Glutamatergic neuron (in vitro differentiated cells): ENCODE data around the gene ATP6V1D. TPM values are rescaled to one million over a fixed set of nuclear protein-coding genes. Genes with fewer than 3 reads are reported as not detected.

Source experiments
- DNase-seq: peaks from one replicate; pipeline ENCODE4 v3.0.0; 2022
- H3K27ac Mint-ChIP-seq: one replicate; pipeline ENCODE4 v1.8.0; 2020; ENCODE audit warnings: mild to moderate bottlenecking, mixed read lengths, inconsistent platforms; ENCODE audit not compliant: unreplicated experiment
- H3K27me3 Mint-ChIP-seq: one replicate; pipeline ENCODE4 v1.8.0; 2020; ENCODE audit warnings: mild to moderate bottlenecking, moderate library complexity, mixed read lengths, inconsistent platforms; ENCODE audit not compliant: unreplicated experiment
- H3K36me3 Mint-ChIP-seq: one replicate; pipeline ENCODE4 v1.8.0; 2020; ENCODE audit warnings: mild to moderate bottlenecking, mixed read lengths, inconsistent platforms; ENCODE audit not compliant: unreplicated experiment
- H3K4me1 Mint-ChIP-seq: one replicate; pipeline ENCODE4 v1.8.0; 2020; ENCODE audit warnings: mild to moderate bottlenecking, low read depth, mixed read lengths, inconsistent platforms; ENCODE audit not compliant: unreplicated experiment
- H3K4me3 Mint-ChIP-seq: one replicate; pipeline ENCODE4 v1.8.0; 2020; ENCODE audit warnings: mild to moderate bottlenecking, mixed read lengths, inconsistent platforms; ENCODE audit not compliant: unreplicated experiment
- H3K9me3 Mint-ChIP-seq: one replicate; pipeline ENCODE4 v1.8.0; 2020; ENCODE audit warnings: mild to moderate bottlenecking, moderate library complexity, mixed read lengths, inconsistent platforms; ENCODE audit not compliant: unreplicated experiment
- CTCF ChIP-seq: fragments of 200-600 bp; sonication (generic); IDR thresholded peaks from one replicate; pipeline ENCODE4 v1.5.0; 2021; ENCODE audit not compliant: partially characterized antibody, unreplicated experiment
- total RNA-seq: library from RNA; stranded (reverse); fragmentation: NEBNext Ultra II Directional; extraction: Animal tissue kit (Norgen Biotek cat#: 25700); gene quantifications from one replicate; pipeline ENCODE4 v1.2.1, GENCODE V29; 2021; ENCODE audit not compliant: unreplicated experiment

ATP6V1D gene
- total RNA-seq, 1 donor from 2014 or later, result 108 TPM

DNA sequence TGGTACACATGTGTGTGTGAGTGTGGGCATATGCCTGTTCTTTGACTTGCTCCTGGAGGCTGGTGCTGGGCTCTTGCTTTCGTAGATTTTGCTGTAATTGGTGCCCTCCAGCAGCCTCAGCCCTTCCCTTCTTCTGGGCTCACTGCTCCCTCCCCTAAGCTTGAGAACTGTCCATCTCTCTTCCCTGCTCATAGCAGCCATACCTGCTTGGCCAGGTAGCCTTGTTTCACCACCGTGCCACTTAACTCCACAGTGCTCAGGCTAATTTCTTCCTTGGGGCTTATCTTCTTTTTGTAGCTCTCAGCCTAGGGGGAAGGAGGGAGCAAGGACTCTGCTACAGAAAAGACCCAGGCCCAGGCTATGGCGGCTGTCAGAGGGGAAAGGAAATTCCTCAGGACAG lies 32.5 kb upstream of the ATP6V1D start:
- DNase-seq, result no peak
- no peaks in the 10 kb centered on the region for H3K27me3 Mint-ChIP-seq
- H3K4me3 Mint-ChIP-seq, result no peak overlapping the region
- no peak for TF ChIP-seq CTCF
- H3K27ac Mint-ChIP-seq, result no peak overlapping the region
- H3K36me3 Mint-ChIP-seq, result no peaks in the 10 kb centered on the region
- H3K4me1 Mint-ChIP-seq, result peaks cover 2% of the 10 kb centered on the region
- no peaks in the 10 kb centered on the region for H3K9me3 Mint-ChIP-seq

DNA sequence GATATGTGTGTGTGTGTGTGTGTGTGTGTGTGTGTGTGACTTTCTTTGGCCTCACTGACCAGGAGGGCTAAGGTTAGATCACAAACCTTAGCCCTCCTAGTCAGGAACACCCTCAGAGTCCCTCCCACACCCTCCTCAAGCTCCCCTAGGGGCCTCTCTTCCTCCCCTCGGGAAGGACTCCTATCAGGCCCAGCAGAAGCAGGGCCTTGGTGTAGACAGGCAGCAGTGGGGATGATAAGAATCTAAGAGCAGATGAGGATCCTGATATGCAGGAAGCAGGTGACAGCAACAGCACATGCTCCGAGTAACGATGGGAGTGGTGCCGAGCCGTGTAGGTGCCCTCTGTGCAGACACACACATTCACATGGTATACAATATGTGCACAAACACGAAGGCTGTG lies 31.7 kb upstream of the ATP6V1D start:
- no peak overlapping the region for H3K27ac Mint-ChIP-seq
- no peaks in the 10 kb centered on the region for H3K9me3 Mint-ChIP-seq
- H3K4me1 Mint-ChIP-seq, result peaks cover 2% of the 10 kb centered on the region
- H3K36me3 Mint-ChIP-seq, result no peaks in the 10 kb centered on the region
- H3K4me3 Mint-ChIP-seq, result no peak overlapping the region
- DNase-seq, result no peak
- no peaks in the 10 kb centered on the region for H3K27me3 Mint-ChIP-seq
- no peak for TF ChIP-seq CTCF

DNA sequence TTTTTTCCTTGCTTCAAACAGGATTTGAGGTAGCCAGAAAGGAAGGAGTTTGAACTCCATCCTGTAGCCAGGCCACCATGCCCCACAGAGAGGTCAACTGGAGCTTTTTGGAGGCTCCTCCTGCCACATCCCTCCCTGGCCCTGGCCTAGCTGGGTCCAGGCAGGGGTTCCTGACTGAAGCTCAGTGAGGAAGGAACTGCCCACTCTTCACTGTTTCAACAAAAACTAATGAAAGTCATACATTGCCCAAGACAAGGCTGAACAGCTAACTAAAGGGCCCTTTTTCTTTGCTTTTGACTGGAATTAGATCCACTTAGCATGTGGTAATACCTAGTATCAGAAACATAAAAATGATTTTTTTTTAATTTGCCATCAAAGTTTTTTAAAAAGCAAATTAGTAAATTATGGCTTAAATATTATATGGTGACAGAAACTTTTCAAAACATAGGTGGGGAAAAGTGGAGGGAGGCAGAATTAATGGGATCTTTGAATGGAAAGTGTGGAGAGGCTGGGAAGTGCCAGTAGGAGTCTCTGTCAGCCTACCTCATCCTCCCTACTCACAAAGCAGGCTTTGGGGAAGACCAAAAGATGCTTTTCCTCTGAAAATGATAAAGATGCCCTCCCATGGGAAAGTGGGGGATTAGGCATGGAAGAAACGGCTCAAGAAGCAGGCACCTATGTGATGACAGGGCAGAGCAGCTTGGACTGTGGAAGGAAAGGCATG lies 30.4 kb upstream of the ATP6V1D start:
- Mint-ChIP-seq H3K27ac (no peak overlapping the region), H3K36me3 (no peaks in the 10 kb centered on the region), H3K9me3 (no peaks in the 10 kb centered on the region), H3K4me1 (peaks cover 2% of the 10 kb centered on the region), H3K27me3 (no peaks in the 10 kb centered on the region), H3K4me3 (no peak overlapping the region)
- DNase-seq, result no peak
- TF ChIP-seq CTCF, result no peak

- no peaks in the 10 kb centered on the region for H3K36me3 Mint-ChIP-seq
- H3K4me1 Mint-ChIP-seq, result peaks cover 2% of the 10 kb centered on the region
- H3K9me3 Mint-ChIP-seq, result no peaks in the 10 kb centered on the region
- H3K4me3 Mint-ChIP-seq, result no peak overlapping the region
- no peaks in the 10 kb centered on the region for H3K27me3 Mint-ChIP-seq
- no peak for DNase-seq
- no peak for TF ChIP-seq CTCF
- H3K27ac Mint-ChIP-seq, result no peak overlapping the region
These were observed 29.7 kb upstream of the ATP6V1D start for GRCh38 chr14:67389275-67389674.

DNA sequence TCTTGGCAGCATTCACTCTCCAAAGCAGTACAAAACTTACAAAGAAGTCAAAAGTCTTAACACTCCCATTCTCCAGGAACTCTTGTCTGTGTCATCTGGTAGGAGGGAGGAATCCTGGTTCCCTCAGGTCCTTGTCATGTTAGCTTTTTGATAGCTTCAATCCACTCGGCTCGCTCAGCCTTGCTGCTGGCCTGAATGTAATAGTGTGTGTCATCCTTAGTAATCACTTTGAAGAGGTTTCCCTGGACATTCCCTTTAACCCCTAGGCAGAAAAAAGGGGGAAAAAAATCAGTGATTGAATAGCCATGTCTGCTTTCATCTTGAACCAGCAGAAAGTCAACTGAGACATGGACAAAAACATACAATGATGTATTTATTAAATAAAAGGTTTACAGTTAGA lies 27.6 kb upstream of the ATP6V1D start:
- Mint-ChIP-seq H3K4me1 (peaks cover 2% of the 10 kb centered on the region), H3K27me3 (no peaks in the 10 kb centered on the region), H3K9me3 (no peaks in the 10 kb centered on the region), H3K36me3 (no peaks in the 10 kb centered on the region), H3K27ac (no peak overlapping the region), H3K4me3 (no peak overlapping the region)
- DNase-seq, result no peak
- no peak for TF ChIP-seq CTCF
